Endothelial cell of umbilical vein (primary cell): ENCODE data around the gene CHID1. TPM values are rescaled to one million over a fixed set of nuclear protein-coding genes. Genes with fewer than 3 reads are reported as not detected.

Experiments used
- BruUV-seq: library from RNA; stranded (reverse); fragments of 400-500 nt; replicated peaks from 2 replicates; lab custom pipeline; 2021; lab: Mats Ljungman, UMichigan
- CTCF ChIA-PET: fragments of 300-600, 350-600 bp; sonication (Branson Sonifier 250); formaldehyde crosslinking; loops from one replicate; lab custom pipeline; 2021; ENCODE audit warnings: antibody characterized with exemption, inconsistent platforms; lab: Charles Lee
- POLR2A ChIA-PET: fragments of 300-600, 350-600 bp; sonication (Branson Sonifier 250); formaldehyde crosslinking; loops from one replicate; lab custom pipeline; 2021; ENCODE audit warnings: antibody characterized with exemption, inconsistent platforms; lab: Charles Lee
- DNase-seq: peaks from one replicate; pipeline ENCODE4 v3.0.0-alpha.2; 2011; ENCODE audit warnings: low read depth, low spot score
- FAIRE-seq: peaks from 2 replicates; lab custom pipeline; 2011; peaks lifted over from hg19 to GRCh38; lab: Jason Lieb, UNC
- H2AFZ ChIP-seq: 2 replicates; pipeline ENCODE4 v1.6.0; 2012; ENCODE audit warnings: low read depth, low read length, control low read depth, inconsistent platforms
- H3K27ac ChIP-seq: 2 replicates; pipeline ENCODE4 v1.5.1; 2011; ENCODE audit warnings: low read depth, mild to moderate bottlenecking, control low read depth, low read length, moderate library complexity; ENCODE audit not compliant: insufficient read depth
- H3K27me3 ChIP-seq, 2 experiments: 2 replicates each; pipeline versions ENCODE4 v1.6.0 to v1.6.1; 2011; ENCODE audit warnings: low read length in 2 of 2, mixed read lengths in 1 of 2; ENCODE audit not compliant: control insufficient read depth in 2 of 2, insufficient read depth in 2 of 2
- H3K36me3 ChIP-seq, 2 experiments: 2 replicates in 1 of 2; 3 replicates in 1 of 2; pipeline ENCODE4 v1.5.1; 2011; ENCODE audit warnings: low read length in 2 of 2, mild to moderate bottlenecking in 1 of 2, moderate library complexity in 1 of 2; ENCODE audit not compliant: control insufficient read depth in 2 of 2, insufficient read depth in 2 of 2; ENCODE audit errors: extremely low read depth in 1 of 2
- H3K4me1 ChIP-seq: 3 replicates; pipeline ENCODE4 v1.5.1; 2011; ENCODE audit warnings: mild to moderate bottlenecking, low read length; ENCODE audit not compliant: control insufficient read depth, insufficient read depth; ENCODE audit errors: extremely low read depth
- H3K4me2 ChIP-seq: 2 replicates; pipeline ENCODE4 v1.6.1; 2011; ENCODE audit warnings: low read length, control low read depth, mixed read lengths; ENCODE audit not compliant: insufficient read depth
- H3K4me3 ChIP-seq, 3 experiments: fragments of 200-600 bp in 1 of 3; sonication (generic), shearing (Covaris generic) in 1 of 3; replicated peaks in 1 of 3; 2 replicates each; pipeline ENCODE4 v1.5.1; 2011 to 2016; ENCODE audit warnings: control low read depth in 3 of 3, low read length in 3 of 3, mild to moderate bottlenecking in 2 of 3, inconsistent platforms in 1 of 3, low read depth in 1 of 3, moderate library complexity in 1 of 3; ENCODE audit not compliant: insufficient read depth in 1 of 3
- H3K79me2 ChIP-seq: 2 replicates; pipeline ENCODE4 v1.6.0; 2012; ENCODE audit warnings: low read length, inconsistent platforms; ENCODE audit not compliant: control insufficient read depth, insufficient read depth
- H3K9ac ChIP-seq: replicated peaks from 2 replicates; pipeline ENCODE3; 2011; ENCODE audit warnings: low read length, control low read depth; ENCODE audit not compliant: insufficient read depth; ENCODE audit errors: extremely low read depth
- H3K9me1 ChIP-seq: replicated peaks from 3 replicates; pipeline ENCODE4 v1.6.0; 2011; ENCODE audit warnings: mild to moderate bottlenecking, low read length; ENCODE audit not compliant: control insufficient read depth, insufficient read depth; ENCODE audit errors: extremely low read depth
- H3K9me3 ChIP-seq: replicated peaks from 2 replicates; pipeline ENCODE4 v1.5.1; 2012; ENCODE audit warnings: low read length, inconsistent platforms; ENCODE audit not compliant: control insufficient read depth, insufficient read depth
- H4K20me1 ChIP-seq: replicated peaks from 2 replicates; pipeline ENCODE3; 2011; ENCODE audit warnings: mild to moderate bottlenecking, low read length; ENCODE audit not compliant: control insufficient read depth, insufficient read depth; ENCODE audit errors: extremely low read depth
- CTCF ChIP-seq, 2 donors: IDR thresholded peaks; 1 replicate in 1 of 2; 2 replicates in 1 of 2; pipeline ENCODE4 v1.5.1; 2011; ENCODE audit warnings: low read length in 2 of 2, mild to moderate bottlenecking in 2 of 2, moderate library complexity in 2 of 2, control low read depth in 1 of 2, inconsistent platforms in 1 of 2, low read depth in 1 of 2; ENCODE audit not compliant: insufficient read depth in 1 of 2; ENCODE audit errors: extremely low read depth in 1 of 2
- EZH2 ChIP-seq: IDR thresholded peaks from 2 replicates; pipeline ENCODE4 v1.6.1; 2012; ENCODE audit warnings: borderline replicate concordance, low read depth, mild to moderate bottlenecking, moderate library complexity, low read length, inconsistent platforms; ENCODE audit not compliant: severe bottlenecking
- FOS ChIP-seq: IDR thresholded peaks from 2 replicates; pipeline ENCODE4 v1.6.1; 2011; ENCODE audit warnings: mild to moderate bottlenecking, low read length, moderate library complexity, borderline replicate concordance; ENCODE audit not compliant: insufficient read depth
- GATA2 ChIP-seq: IDR thresholded peaks from 2 replicates; pipeline ENCODE4 v1.7.0; 2011; ENCODE audit warnings: low read depth, mild to moderate bottlenecking, moderate library complexity, mixed read lengths, low read length; ENCODE audit not compliant: insufficient read length, insufficient read depth
- JUN ChIP-seq: IDR thresholded peaks from 2 replicates; pipeline ENCODE4 v1.6.1; 2011; ENCODE audit warnings: borderline replicate concordance, low read depth; ENCODE audit not compliant: insufficient read length, insufficient read depth
- MYC ChIP-seq: IDR thresholded peaks from one replicate; pipeline ENCODE4 v1.6.1; 2011; ENCODE audit warnings: mild to moderate bottlenecking, low read depth, low read length
- POLR2A ChIP-seq: IDR thresholded peaks from 2 replicates; pipeline ENCODE4 v1.6.1; 2012; ENCODE audit warnings: low read depth, mild to moderate bottlenecking, control low read depth, low read length
- POLR2AphosphoS5 ChIP-seq: IDR thresholded peaks from 2 replicates; pipeline ENCODE4 v1.6.1; 2012; ENCODE audit warnings: low read depth, mild to moderate bottlenecking, control low read depth, low read length, moderate library complexity; ENCODE audit not compliant: insufficient read depth
- dilution Hi-C: fragments of 300-500 bp; cut with MboI; formaldehyde crosslinking; loops from one replicate; pipeline ENCODE4 v1.15.0; 2019; ENCODE audit warnings: low sequenced_read_pairs; ENCODE audit not compliant: extremely low pct_ligation_motif_present
- intact Hi-C: fragments of 100-400 bp; cut with micrococcal nuclease; formaldehyde crosslinking; loops from one replicate; pipeline ENCODE4 v1.10.0; 2022
- polyA plus RNA-seq, 4 experiments: library from polyadenylated mRNA; depleted of rRNA in 3 of 4; stranded (reverse) in 3 of 4; unstranded in 1 of 4; fragments of >200 nt; gene quantifications; 2 replicates each; pipeline versions ENCODE4 v1.2.1 to v1.2.3, GENCODE V29; 2011 to 2012; ENCODE audit warnings: missing spikeins in 1 of 4
- total RNA-seq: library from RNA; stranded (reverse); gene quantifications from 2 replicates; pipeline ENCODE4 v1.2.3, GENCODE V29; 2021
- TF ChIP-seq, protein P1 (sequence below): IDR thresholded peaks from 2 replicates; pipeline ENCODE4 v1.6.1; 2011; ENCODE audit not compliant: insufficient read depth, insufficient read length

Gene CHID1
- total and polyA plus RNA-seq, 2 donors (not counting 3 experiments of a cell fraction or from before 2014, with no cell fraction given) = 89.8 to 107 TPM

- H3K4me1 ChIP-seq = no peaks in the 10 kb centered on the region
- H3K4me2 ChIP-seq = no peak overlapping the region
- dilution Hi-C loops = no loop called here
- no peaks in the 10 kb centered on the region for H3K27me3 ChIP-seq
- DNase-seq = no peak
- BruUV-seq = no TSS peak
- FAIRE-seq = no peak
- no peaks in the 10 kb centered on the region for H3K79me2 ChIP-seq
- peaks cover 10 to 29% of the 10 kb centered on the region in 2 experiments for H3K36me3 ChIP-seq
- H3K9me1 ChIP-seq = no peaks in the 10 kb centered on the region
- CTCF ChIA-PET = interaction anchor here (0.6 to 1.9 kb wide), 12 partner anchors 14 to 154 kb away, joined by 3 to 9 read pairs (median 4); no protein-coding TSS in a partner anchor
- no peak overlapping the region for H2AFZ ChIP-seq
- POLR2A ChIA-PET = no interaction called here
- intact Hi-C loops = loop anchor here (1.0 kb wide), 2 partner anchors 48 to 154 kb away; no protein-coding TSS in a partner anchor
- H4K20me1 ChIP-seq = no peaks in the 10 kb centered on the region
- TF ChIP-seq, protein P1, sequence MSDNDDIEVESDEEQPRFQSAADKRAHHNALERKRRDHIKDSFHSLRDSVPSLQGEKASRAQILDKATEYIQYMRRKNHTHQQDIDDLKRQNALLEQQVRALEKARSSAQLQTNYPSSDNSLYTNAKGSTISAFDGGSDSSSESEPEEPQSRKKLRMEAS = no peak
- TF ChIP-seq EZH2 (no peak), MYC (no peak), GATA2 (no peak), CTCF (IDR thresholded peaks at IDR 0.05; ENCODE audit: extremely low read depth in 1 of 2, insufficient read depth in 1 of 2, low read depth in 1 of 2, low read length in 2 of 2) (no peak), POLR2AphosphoS5 (no peak), POLR2A (no peak), FOS (no peak), JUN (no peak)
- H3K27ac ChIP-seq = no peak overlapping the region
- no peak overlapping the region for H3K9ac ChIP-seq
- no peaks in the 10 kb centered on the region for H3K9me3 ChIP-seq
- no peak overlapping the region for H3K4me3 ChIP-seq
Measured at GRCh38 chr11:897253-898142, 13.1 kb downstream of the CHID1 start.
